Activated naive CD4-positive, alpha-beta T cell treated with anti-CD3 and anti-CD28 coated beads, Interleukin-2, amount 50 U/mL, for 24 hours (primary cell): Measurements from ENCODE around the gene MEF2B.
"Not testable (repeated sequence)": the region's sequence is repeated elsewhere in the genome, so short reads cannot be mapped to it uniquely, and the experiment has no call there.

Experiments
- H3K27ac Mint-ChIP-seq: one replicate; pipeline ENCODE4 v1.8.0; 2021; ENCODE audit warnings: mild to moderate bottlenecking, mixed read lengths
- H3K27me3 Mint-ChIP-seq: one replicate; pipeline ENCODE4 v1.8.0; 2021; ENCODE audit warnings: mixed read lengths
- H3K36me3 Mint-ChIP-seq: one replicate; pipeline ENCODE4 v1.8.0; 2021; ENCODE audit warnings: mixed read lengths
- H3K4me1 Mint-ChIP-seq: one replicate; pipeline ENCODE4 v1.8.0; 2021; ENCODE audit warnings: mixed read lengths
- H3K4me3 Mint-ChIP-seq: one replicate; pipeline ENCODE4 v1.8.0; 2021; ENCODE audit warnings: mild to moderate bottlenecking, mixed read lengths
- H3K9me3 Mint-ChIP-seq: one replicate; pipeline ENCODE4 v1.8.0; 2021; ENCODE audit warnings: mixed read lengths

The MEF2B gene

DNA sequence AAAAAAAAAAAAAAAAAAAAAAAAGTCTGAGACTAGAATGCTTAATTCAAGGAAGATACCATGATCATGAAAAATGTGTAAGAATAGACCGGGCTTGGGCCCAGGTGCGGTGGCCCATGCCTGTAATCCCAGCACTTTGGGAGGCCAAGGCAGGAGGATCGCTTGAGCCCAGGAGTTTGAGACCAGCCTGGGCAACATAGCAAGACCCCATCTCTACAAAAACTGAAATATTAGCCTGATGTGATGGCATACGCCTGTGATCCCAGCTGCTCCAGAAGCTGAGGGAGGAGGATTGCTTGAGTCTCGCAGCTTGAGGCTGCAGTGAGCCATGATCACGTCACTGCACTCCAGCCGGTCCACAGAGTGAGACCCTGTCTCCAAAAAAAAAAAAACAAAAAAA is 63.1 kb downstream of the MEF2B start:
- not testable (repeated sequence) for H3K27ac Mint-ChIP-seq, H3K9me3 Mint-ChIP-seq, H3K4me1 Mint-ChIP-seq, H3K36me3 Mint-ChIP-seq, H3K27me3 Mint-ChIP-seq, H3K4me3 Mint-ChIP-seq

DNA sequence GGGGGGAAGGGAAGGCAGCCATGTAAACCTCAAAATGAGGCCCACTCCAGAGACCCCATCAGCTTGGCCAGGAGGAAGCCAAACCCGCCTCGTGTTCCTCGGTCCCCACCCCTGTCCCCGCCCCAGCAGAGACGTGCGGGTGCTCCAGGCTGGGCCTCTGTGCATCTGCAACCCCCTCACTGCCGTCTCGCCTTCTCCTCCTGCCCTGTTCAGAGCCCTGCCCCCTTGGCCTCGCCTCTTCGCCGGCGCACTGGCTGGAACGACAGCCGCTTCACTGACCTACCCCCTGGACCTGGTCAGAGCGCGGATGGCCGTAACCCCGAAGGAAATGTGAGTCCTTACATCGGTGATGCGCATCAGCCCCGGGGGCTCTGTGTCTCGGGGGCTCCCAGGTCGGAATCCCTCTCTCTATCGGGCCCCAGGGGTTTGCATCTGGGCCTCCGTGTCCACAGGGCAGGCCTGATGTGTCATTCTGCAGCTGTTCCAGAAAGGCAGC is 64.0 kb downstream of the MEF2B start:
- Mint-ChIP-seq H3K27me3 (no peaks in the 10 kb centered on the region), H3K36me3 (peaks cover 3% of the 10 kb centered on the region), H3K27ac (no peak overlapping the region), H3K9me3 (no peaks in the 10 kb centered on the region), H3K4me1 (no peaks in the 10 kb centered on the region), H3K4me3 (no peak overlapping the region)

DNA sequence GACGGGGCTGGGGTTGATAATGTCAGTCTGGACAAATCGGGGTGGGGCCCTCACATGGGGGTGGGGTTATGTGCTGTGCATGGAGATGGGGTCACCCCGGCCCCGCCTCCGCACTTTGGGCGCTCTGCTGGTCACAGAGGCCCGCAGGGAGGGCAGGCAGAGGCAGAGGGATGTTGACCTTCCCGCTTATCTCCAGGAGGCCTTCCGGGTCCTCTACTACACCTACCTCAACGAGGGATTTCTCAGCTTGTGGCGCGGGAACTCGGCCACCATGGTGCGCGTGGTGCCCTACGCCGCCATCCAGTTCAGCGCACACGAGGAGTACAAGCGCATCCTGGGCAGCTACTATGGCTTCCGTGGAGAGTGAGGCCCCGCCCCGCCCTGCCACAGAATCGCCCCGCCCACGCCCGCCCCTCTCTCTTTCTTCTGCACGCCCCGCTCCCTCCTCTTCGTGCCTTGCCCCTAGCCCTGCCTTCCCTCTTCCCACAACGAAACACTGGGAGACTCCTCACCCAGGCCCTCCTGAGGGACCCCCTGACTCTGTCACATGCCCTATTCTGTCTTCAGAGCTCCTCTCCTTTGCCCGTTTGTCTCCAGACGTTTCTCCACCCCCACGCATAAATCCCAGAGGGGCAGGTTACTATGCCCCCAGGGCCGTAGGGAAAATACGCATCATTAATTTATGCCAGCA is 64.6 kb downstream of the MEF2B start:
- H3K36me3 Mint-ChIP-seq = peaks cover 4% of the 10 kb centered on the region
- no peaks in the 10 kb centered on the region for H3K27me3 Mint-ChIP-seq
- no peaks in the 10 kb centered on the region for H3K9me3 Mint-ChIP-seq
- H3K4me1 Mint-ChIP-seq = no peaks in the 10 kb centered on the region
- no peak overlapping the region for H3K4me3 Mint-ChIP-seq
- H3K27ac Mint-ChIP-seq = no peak overlapping the region

DNA sequence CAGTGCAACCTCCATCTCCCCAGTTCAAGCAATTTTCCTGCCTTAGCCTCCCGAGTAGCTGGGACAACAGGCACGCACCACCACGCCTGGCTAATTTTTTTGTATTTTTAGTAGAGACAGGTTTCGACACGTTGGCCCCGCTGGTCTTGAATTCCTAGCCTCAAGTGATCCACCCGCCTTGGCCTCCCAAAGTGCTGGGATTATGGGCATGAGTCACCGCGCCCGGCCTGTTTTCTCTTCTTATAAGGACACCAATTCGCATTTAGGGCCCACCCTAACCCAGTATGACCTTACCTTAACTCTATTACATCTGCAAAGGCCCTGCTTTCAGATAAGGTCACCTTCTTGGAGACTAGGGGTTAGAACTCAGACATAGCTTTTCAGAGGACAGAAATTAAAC is 66.9 kb downstream of the MEF2B start:
- Mint-ChIP-seq H3K27me3 (no peaks in the 10 kb centered on the region), H3K4me3 (no peak overlapping the region)

DNA sequence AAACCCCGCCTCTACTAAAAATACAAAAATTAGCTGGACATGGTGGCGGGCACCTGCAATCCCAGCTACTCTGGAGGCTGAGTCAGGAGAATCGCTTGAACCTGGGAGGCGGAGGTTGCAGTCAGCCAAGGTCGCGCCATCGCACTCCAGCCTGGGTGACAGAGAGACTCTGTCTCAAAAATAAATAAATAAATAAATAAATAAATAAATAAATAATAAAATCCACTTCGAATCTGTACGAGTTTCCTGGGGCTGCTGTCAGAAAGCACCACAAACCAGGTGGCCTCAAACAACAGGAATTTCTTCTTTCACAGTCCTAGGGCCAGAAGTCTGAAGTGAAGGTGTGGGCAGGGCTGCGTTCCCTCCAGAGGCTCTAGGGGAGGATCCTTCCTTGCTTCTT is 67.5 kb downstream of the MEF2B start:
- H3K27me3 Mint-ChIP-seq, H3K36me3 Mint-ChIP-seq, H3K27ac Mint-ChIP-seq, H3K9me3 Mint-ChIP-seq, H3K4me1 Mint-ChIP-seq, H3K4me3 Mint-ChIP-seq: not testable (repeated sequence)

More for the DNA sequence above, 66.9 kb downstream of the MEF2B start:
- Mint-ChIP-seq H3K27ac (no peak overlapping the region), H3K4me1 (no peaks in the 10 kb centered on the region), H3K9me3 (no peaks in the 10 kb centered on the region), H3K36me3 (peaks cover 7% of the 10 kb centered on the region)

DNA sequence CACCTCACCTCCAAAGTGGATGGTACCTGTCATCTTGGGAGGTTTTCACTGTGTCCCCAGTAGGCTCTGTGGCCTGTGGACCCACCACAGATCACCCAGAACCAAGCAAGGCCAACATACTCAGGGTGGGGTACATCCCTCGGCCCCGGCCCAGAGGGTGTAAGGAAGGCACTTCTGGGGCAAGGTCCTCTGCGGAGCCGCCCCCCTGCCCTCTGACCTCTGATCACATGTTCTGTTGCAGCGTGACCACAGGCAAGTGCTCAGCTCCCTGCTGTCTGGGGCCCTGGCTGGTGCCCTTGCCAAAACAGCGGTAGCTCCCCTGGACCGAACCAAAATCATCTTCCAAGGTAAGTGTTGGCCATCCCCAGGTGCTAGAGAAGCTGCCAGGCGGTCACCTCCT is 68.5 kb downstream of the MEF2B start:
- H3K9me3 Mint-ChIP-seq = no peaks in the 10 kb centered on the region

DNA sequence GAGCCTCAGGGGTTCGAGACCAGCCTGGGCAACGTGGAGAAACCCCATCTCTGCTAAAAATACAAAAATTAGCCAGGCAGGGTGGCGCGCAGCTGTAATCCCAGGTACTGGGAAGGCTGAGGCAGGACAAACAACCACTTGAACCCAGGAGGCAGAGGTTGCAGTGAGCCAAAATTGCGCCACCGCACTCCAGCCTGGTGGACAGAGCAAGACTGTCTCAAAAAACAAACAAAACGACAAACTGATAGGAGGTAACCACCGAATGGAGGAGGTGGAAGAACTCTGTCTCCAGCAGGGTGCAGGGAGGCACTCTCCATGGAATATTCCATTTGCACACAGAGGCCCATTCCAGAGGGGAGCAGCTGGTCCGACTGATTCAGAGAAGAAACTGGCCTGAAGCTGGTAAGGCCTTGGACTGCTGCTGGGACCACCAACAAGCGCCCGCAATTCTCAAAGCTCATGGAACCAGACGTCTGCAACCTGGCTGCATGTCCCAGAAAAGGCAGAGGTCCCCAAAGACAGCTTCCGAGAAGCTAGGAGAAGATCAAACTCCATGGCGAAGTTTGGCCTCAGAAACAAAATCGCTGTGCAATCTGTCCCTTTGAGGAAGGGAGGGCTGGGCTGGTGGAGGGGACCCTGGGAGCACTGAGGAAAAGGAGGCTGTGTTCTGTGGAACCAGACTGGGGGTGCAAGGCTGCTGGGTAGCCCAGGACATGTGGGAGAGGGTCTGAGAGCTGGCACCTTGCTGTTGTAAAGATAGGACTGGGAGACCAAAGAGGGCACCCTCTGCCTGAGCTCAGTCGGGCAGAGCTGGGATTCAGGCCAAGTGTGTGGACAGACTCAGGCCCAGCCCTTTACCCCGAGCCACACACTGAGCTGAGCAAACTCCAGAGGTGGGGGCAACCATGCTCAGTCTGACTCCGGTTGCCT is 71.1 kb downstream of the MEF2B start:
- no peak overlapping the region for H3K27ac Mint-ChIP-seq
- H3K36me3 Mint-ChIP-seq = peaks cover 3% of the 10 kb centered on the region
- no peaks in the 10 kb centered on the region for H3K4me1 Mint-ChIP-seq
- H3K4me3 Mint-ChIP-seq = no peak overlapping the region
- no peaks in the 10 kb centered on the region for H3K27me3 Mint-ChIP-seq
- no peaks in the 10 kb centered on the region for H3K9me3 Mint-ChIP-seq

More for the DNA sequence above, 68.5 kb downstream of the MEF2B start:
- no peak overlapping the region for H3K27ac Mint-ChIP-seq
- H3K4me3 Mint-ChIP-seq = no peak overlapping the region
- H3K27me3 Mint-ChIP-seq = no peaks in the 10 kb centered on the region
- peaks cover 3% of the 10 kb centered on the region for H3K36me3 Mint-ChIP-seq
- H3K4me1 Mint-ChIP-seq = no peaks in the 10 kb centered on the region

DNA sequence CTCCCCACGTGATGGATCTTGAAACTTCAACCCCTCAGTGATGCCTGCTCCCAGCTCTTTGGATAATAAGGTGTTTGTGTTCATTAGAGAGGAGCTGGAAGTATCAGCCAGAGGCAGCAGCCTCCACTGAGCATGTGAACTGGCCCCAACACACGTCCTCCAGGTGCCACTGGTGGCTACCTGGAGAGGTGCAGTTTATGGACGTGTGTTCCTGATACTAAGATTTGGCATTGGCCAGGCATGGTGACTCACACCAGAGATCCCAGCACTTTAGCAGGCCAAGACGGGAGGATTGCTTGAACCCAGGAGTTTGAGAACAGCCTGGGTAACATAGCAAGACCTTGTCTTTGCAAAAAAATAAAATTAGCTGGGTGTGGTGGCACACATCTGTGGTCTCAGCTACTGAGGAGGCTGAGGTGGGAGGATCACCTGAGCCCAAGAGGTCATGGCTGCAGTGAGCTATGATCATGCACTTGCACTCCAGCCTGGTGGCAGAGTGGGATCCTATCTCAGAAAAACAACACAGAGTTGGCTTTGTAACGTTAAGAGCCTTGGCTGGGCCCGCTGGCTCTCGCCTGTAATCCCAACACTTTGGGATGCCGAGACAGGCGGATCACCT is 71.9 kb downstream of the MEF2B start:
- Mint-ChIP-seq H3K9me3 (no peaks in the 10 kb centered on the region), H3K4me3 (no peak overlapping the region), H3K36me3 (peaks cover 3% of the 10 kb centered on the region), H3K27me3 (no peaks in the 10 kb centered on the region), H3K4me1 (no peaks in the 10 kb centered on the region), H3K27ac (no peak overlapping the region)

DNA sequence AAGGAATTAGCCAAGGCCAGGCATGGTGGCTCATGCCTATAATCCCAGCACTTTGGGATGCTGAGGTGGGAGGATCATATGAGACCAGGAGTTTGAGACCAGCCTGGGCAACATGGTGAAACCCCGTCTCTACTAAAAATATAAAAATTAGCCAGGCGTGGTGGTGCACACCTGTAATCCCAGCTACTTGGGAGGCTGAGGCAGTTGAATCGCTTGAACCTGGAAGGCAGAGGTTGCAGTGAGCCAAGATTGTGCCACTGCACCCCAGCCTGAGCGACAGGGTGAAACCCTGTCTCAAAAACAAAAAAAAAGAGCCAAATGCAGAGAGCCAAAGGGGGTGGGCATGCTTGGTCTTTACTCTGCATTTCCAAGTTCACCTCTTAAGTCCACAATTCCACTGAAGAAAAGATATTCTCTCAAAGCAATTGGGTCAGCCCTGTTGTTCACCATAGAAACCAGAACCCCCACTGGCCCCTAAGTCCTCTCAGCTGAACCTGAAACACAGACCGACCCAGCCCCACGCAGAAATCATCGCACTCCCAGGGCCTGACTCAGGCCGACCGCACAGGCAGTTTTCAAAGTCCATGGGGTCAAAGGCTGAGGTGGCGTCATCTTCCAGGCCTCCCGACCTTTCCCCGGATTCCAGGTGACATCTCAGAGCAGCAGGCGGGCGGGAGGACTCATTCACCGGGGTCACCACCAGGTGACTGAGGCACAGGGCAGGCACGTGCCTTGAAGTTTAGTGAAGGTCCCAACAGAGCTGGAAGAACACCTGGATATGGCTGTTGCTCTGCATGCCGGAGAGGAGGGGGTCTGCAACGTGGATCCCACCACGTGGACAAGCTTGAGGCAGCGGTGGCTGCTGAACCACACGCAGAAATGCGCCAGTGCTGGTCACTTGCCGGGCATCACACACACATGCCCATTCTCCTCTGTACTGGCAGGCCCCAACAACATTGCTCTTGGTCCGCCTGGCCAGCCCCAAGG is 73.1 kb downstream of the MEF2B start:
- Mint-ChIP-seq H3K9me3 (no peaks in the 10 kb centered on the region), H3K4me3 (no peak overlapping the region), H3K27me3 (no peaks in the 10 kb centered on the region), H3K4me1 (no peaks in the 10 kb centered on the region), H3K27ac (no peak overlapping the region), H3K36me3 (peaks cover 3% of the 10 kb centered on the region)

DNA sequence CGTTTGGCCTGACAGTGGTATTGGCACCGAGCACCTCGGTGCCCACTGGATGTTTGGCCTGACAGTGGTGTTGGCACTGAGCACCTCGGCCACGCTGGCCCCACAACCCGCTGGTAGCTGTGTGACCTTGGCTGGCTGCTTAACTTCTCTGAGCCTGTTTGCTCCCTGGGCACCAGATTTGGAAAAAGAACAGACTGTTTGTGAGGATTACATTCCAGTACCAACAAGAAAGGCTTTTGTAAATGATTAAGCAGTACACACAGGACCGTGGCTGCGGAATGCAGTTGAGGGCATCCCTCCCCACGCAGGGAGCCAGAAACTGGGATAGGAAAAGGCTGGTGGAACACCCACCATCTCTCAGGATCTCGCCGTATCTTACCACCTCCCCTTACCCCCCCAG is 74.4 kb downstream of the MEF2B start:
- H3K9me3 Mint-ChIP-seq = no peaks in the 10 kb centered on the region
- H3K27me3 Mint-ChIP-seq = no peaks in the 10 kb centered on the region
- no peak overlapping the region for H3K4me3 Mint-ChIP-seq

More for the DNA sequence above, 74.4 kb downstream of the MEF2B start:
- Mint-ChIP-seq H3K36me3 (peaks cover 3% of the 10 kb centered on the region), H3K4me1 (no peaks in the 10 kb centered on the region), H3K27ac (no peak overlapping the region)
